ENCODE data around the gene ANTXR1.

DNA sequence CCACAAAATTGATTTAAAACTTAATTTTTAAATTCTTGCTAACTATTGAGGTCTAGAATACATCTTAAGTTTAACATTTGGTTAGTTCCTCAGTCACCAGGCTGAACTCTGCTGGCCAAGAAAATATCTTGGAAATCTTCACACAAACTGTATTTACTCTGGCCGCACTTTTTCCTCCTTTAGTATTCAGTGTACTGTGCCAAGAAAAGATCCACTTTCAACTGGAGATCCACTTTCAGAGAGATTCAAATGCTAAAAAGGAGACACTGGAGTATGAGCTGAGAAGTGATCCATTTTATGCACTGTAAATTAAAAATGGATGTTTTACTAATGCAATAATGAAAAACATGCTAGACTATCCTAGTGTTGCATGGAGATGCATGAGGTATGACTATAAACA is 98.1 kb downstream of the ANTXR1 start:
- TF ChIP-seq, protein P1, sequence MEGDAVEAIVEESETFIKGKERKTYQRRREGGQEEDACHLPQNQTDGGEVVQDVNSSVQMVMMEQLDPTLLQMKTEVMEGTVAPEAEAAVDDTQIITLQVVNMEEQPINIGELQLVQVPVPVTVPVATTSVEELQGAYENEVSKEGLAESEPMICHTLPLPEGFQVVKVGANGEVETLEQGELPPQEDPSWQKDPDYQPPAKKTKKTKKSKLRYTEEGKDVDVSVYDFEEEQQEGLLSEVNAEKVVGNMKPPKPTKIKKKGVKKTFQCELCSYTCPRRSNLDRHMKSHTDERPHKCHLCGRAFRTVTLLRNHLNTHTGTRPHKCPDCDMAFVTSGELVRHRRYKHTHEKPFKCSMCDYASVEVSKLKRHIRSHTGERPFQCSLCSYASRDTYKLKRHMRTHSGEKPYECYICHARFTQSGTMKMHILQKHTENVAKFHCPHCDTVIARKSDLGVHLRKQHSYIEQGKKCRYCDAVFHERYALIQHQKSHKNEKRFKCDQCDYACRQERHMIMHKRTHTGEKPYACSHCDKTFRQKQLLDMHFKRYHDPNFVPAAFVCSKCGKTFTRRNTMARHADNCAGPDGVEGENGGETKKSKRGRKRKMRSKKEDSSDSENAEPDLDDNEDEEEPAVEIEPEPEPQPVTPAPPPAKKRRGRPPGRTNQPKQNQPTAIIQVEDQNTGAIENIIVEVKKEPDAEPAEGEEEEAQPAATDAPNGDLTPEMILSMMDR (IDR thresholded peaks at IDR 0.05; ENCODE audit: poor library complexity), result no peak
- no peak for TF ChIP-seq EZH2 (IDR thresholded peaks at IDR 0.05; ENCODE audit: borderline replicate concordance)

Measured in hepatocyte (in vitro differentiated cells).